HCT116 (cell line): Measurements from ENCODE around the gene EIF3B. TPM values are rescaled to one million over a fixed set of nuclear protein-coding genes. Genes with fewer than 3 reads are reported as not detected.
"Not testable (repeated sequence)": the region's sequence is repeated elsewhere in the genome, so short reads cannot be mapped to it uniquely, and the experiment has no call there.

Experiments used
- ATAC-seq: fragments of 200-7000 bp; cut with Tn5 transposase; 2 replicates; pipeline ENCODE4 v1.9.1; 2020; ENCODE audit warnings: mild to moderate bottlenecking, moderate library complexity
- BruUV-seq: library from RNA; stranded (reverse); fragments of 400-500 nt; replicated peaks from 2 replicates; lab custom pipeline; 2021; lab: Mats Ljungman, UMichigan
- CTCF ChIA-PET: fragments of 300-600 bp; sonication (Branson Sonifier 250); formaldehyde crosslinking; loops from one replicate; lab custom pipeline; 2021; ENCODE audit warnings: antibody characterized with exemption; lab: Charles Lee
- POLR2A ChIA-PET: fragments of 300-600, 350-600 bp; sonication (Branson Sonifier 250); formaldehyde crosslinking; loops from one replicate; lab custom pipeline; 2021; ENCODE audit warnings: antibody characterized with exemption; lab: Charles Lee
- RAD21 ChIA-PET, 2 experiments: fragments of 300-600 bp; sonication (Branson Sonifier 250); formaldehyde crosslinking; loops; one replicate each; lab custom pipeline; 2023; ENCODE audit warnings: low total read pairs in 2 of 2; ENCODE audit not compliant: uncharacterized antibody in 2 of 2, unreplicated experiment in 2 of 2, low non-redundant PET in 1 of 2; lab: Charles Lee
- DNase-seq: peaks from one replicate; pipeline ENCODE4 v3.0.0-alpha.2; 2010; ENCODE audit warnings: low read depth, low spot score
- H2AFZ ChIP-seq: fragments of 200-600 bp; shearing (Covaris generic), sonication (generic); 2 replicates; pipeline ENCODE4 v1.6.1; 2017; ENCODE audit warnings: low read depth, mixed run types, mixed read lengths, antibody characterized with exemption, low read length; ENCODE audit not compliant: poor library complexity, severe bottlenecking
- H3K27ac ChIP-seq: 2 replicates; pipeline ENCODE4 v1.5.1; 2012; ENCODE audit warnings: low read depth, low read length
- H3K27me3 ChIP-seq: fragments of 200-600 bp; sonication (generic); 2 replicates; pipeline ENCODE4 v1.6.1; 2016; ENCODE audit warnings: mixed run types, low read length, mixed read lengths; ENCODE audit not compliant: insufficient read depth
- H3K36me3 ChIP-seq, 2 experiments: fragments of 200-500 bp in 1 of 2; fragments of 200-600 bp in 1 of 2; sonication (Bioruptor generic) in 1 of 2; sonication (generic) in 1 of 2; 2 replicates each; pipeline versions ENCODE4 v1.5.1 to v1.6.1; 2014 to 2016; ENCODE audit warnings: low read length in 2 of 2, inconsistent platforms in 1 of 2, mixed read lengths in 1 of 2, mixed run types in 1 of 2; ENCODE audit not compliant: insufficient read depth in 2 of 2, control insufficient read depth in 1 of 2
- H3K4me1 ChIP-seq, 2 experiments: fragments of 200-600 bp in 1 of 2; sonication (generic) in 1 of 2; 2 replicates each; pipeline versions ENCODE4 v1.5.1 to v1.6.1; 2012 to 2017; ENCODE audit warnings: low read length in 2 of 2, inconsistent platforms in 1 of 2, mild to moderate bottlenecking in 1 of 2, mixed read lengths in 1 of 2, mixed run types in 1 of 2, moderate library complexity in 1 of 2; ENCODE audit not compliant: insufficient read depth in 2 of 2, control insufficient read depth in 1 of 2
- H3K4me2 ChIP-seq: fragments of 200-600 bp; sonication (generic); 2 replicates; pipeline ENCODE4 v1.6.1; 2017; ENCODE audit warnings: mixed run types, low read length, mixed read lengths
- H3K4me3 ChIP-seq, 2 experiments: fragments of 200-600 bp in 1 of 2; sonication (generic) in 1 of 2; replicated peaks in 1 of 2; 2 replicates each; pipeline ENCODE4 v1.5.1; 2011 to 2016; ENCODE audit warnings: low read length in 2 of 2, control low read depth in 1 of 2, low read depth in 1 of 2, mild to moderate bottlenecking in 1 of 2, mixed read lengths in 1 of 2, mixed run types in 1 of 2
- H3K79me2 ChIP-seq: fragments of 200-600 bp; sonication (generic); 2 replicates; pipeline ENCODE4 v1.6.1; 2017; ENCODE audit warnings: mild to moderate bottlenecking, mixed run types, low read length, moderate library complexity, mixed read lengths; ENCODE audit not compliant: insufficient read depth
- H3K9ac ChIP-seq: fragments of 200-600 bp; sonication (generic); 2 replicates; pipeline ENCODE4 v1.6.1; 2016; ENCODE audit warnings: low read length, mixed read lengths
- H3K9me2 ChIP-seq: fragments of 200-600 bp; sonication (generic), shearing (Covaris generic); 2 replicates; pipeline ENCODE4 v1.6.1; 2017; ENCODE audit warnings: mixed run types, mild to moderate bottlenecking, moderate library complexity; ENCODE audit not compliant: insufficient read depth
- H3K9me3 ChIP-seq, 2 experiments: fragments of 200-500 bp in 1 of 2; fragments of 200-600 bp in 1 of 2; sonication (Bioruptor generic) in 1 of 2; sonication (generic) in 1 of 2; 2 replicates each; pipeline ENCODE4 v1.6.1; 2014 to 2017; ENCODE audit warnings: low read length in 2 of 2, mixed read lengths in 2 of 2, inconsistent platforms in 1 of 2, low read depth in 1 of 2, mild to moderate bottlenecking in 1 of 2, mixed run types in 1 of 2, moderate library complexity in 1 of 2; ENCODE audit not compliant: control insufficient read depth in 1 of 2, insufficient read depth in 1 of 2
- H4K20me1 ChIP-seq: fragments of 200-600 bp; sonication (generic), shearing (Covaris generic); 2 replicates; pipeline ENCODE4 v1.6.1; 2017; ENCODE audit warnings: mixed run types, mild to moderate bottlenecking, moderate library complexity; ENCODE audit not compliant: insufficient read depth
- CEBPB ChIP-seq: IDR thresholded peaks from 2 replicates; pipeline ENCODE4 v1.6.1; 2012; ENCODE audit warnings: low read depth
- EGR1 ChIP-seq: IDR thresholded peaks from 2 replicates; pipeline ENCODE4 v1.6.1; 2012; ENCODE audit warnings: low read depth
- EZH2phosphoT487 ChIP-seq: fragments of 200-600 bp; IDR thresholded peaks from 2 replicates; pipeline ENCODE4 v1.6.1; 2018; ENCODE audit warnings: antibody characterized with exemption, borderline replicate concordance
- FOSL1 ChIP-seq: IDR thresholded peaks from 2 replicates; pipeline ENCODE4 v1.6.1; 2012; ENCODE audit warnings: low read depth
- JUND ChIP-seq: IDR thresholded peaks from 2 replicates; pipeline ENCODE4 v1.6.1; 2012
- POLR2A ChIP-seq: IDR thresholded peaks from 2 replicates; pipeline ENCODE4 v1.7.0; 2011; ENCODE audit warnings: borderline replicate concordance; ENCODE audit not compliant: insufficient read depth, insufficient read length; ENCODE audit errors: extremely low read depth
- RAD21 ChIP-seq: IDR thresholded peaks from 2 replicates; pipeline ENCODE4 v1.6.1; 2012; ENCODE audit warnings: low read depth, mild to moderate bottlenecking
- SIN3A ChIP-seq: IDR thresholded peaks from 2 replicates; pipeline ENCODE4 v1.6.1; 2012; ENCODE audit warnings: low read depth
- SP1 ChIP-seq: IDR thresholded peaks from 2 replicates; pipeline ENCODE4 v1.6.1; 2012; ENCODE audit warnings: low read depth
- TCF7L2 ChIP-seq: IDR thresholded peaks from 2 replicates; pipeline ENCODE4 v1.7.0; 2011; ENCODE audit warnings: borderline replicate concordance, inconsistent platforms; ENCODE audit not compliant: insufficient read depth, insufficient read length; ENCODE audit errors: extremely low read depth
- YY1 ChIP-seq: IDR thresholded peaks from 2 replicates; pipeline ENCODE4 v1.6.1; 2011; ENCODE audit warnings: low read length, low read depth, moderate library complexity, mild to moderate bottlenecking; ENCODE audit not compliant: insufficient replicate concordance; ENCODE audit errors: extremely low read depth
- ZFX ChIP-seq: fragments of 450-650 bp; IDR thresholded peaks from 2 replicates; pipeline ENCODE4 v1.6.1; 2017
- ZNF274 ChIP-seq: fragments of 200-500 bp; sonication (Bioruptor generic); IDR thresholded peaks from 2 replicates; pipeline ENCODE4 v1.6.1; 2014; ENCODE audit warnings: mild to moderate bottlenecking, low read depth, low read length, inconsistent platforms
- intact Hi-C: fragments of 100-400 bp; cut with micrococcal nuclease; formaldehyde crosslinking; loops from 2 replicates; pipeline ENCODE4 v1.10.0; 2022
- total RNA-seq: library from RNA; stranded (reverse); gene quantifications from one replicate; pipeline ENCODE4 v1.2.1, GENCODE V29; 2021; ENCODE audit not compliant: unreplicated experiment
- TF ChIP-seq, protein P1 (sequence below), 3 experiments: fragments of 200-600 bp in 1 of 3; sonication (generic) in 1 of 3; IDR thresholded peaks in 2 of 3; conservative IDR thresholded peaks in 1 of 3; 2 replicates each; pipeline ENCODE4 v1.5.1; 2012 to 2017; ENCODE audit warnings: low read depth in 2 of 3, low read length in 2 of 3, antibody characterized with exemption in 1 of 3, borderline replicate concordance in 1 of 3, control low read depth in 1 of 3, mild to moderate bottlenecking in 1 of 3, mixed read lengths in 1 of 3, mixed run types in 1 of 3, moderate library complexity in 1 of 3; ENCODE audit not compliant: insufficient read depth in 1 of 3
- TF ChIP-seq, protein P2 (sequence below): IDR thresholded peaks from 2 replicates; pipeline ENCODE4 v1.6.1; 2012
- TF ChIP-seq, protein P3 (sequence below): IDR thresholded peaks from 2 replicates; pipeline ENCODE4 v1.6.1; 2012
- TF ChIP-seq, protein P4 (sequence below): IDR thresholded peaks from 2 replicates; pipeline ENCODE4 v1.6.1; 2011; ENCODE audit warnings: mild to moderate bottlenecking, low read length, moderate library complexity; ENCODE audit not compliant: insufficient replicate concordance; ENCODE audit errors: extremely low read depth

Gene EIF3B
- total RNA-seq, 1 experiment from 2014 or later = 324 TPM

DNA sequence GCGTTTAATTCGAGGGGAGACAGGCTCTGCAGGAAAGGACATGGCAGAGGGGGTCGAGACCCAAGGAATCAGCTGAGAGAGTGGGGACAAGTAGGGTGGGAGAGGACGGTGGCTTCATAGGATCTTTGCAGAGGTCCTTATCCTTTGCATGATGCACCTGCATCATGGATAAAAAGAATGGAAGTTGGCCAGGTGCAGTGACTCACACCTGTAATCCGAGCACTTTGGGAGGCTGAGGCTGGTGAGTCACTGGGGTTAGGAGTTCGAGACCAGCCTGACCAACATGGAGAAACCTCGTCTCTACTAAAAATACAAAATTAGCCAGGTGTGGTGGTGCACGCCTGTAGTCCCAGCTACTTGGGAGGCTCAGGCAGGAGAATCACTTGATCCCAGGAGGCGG, 31.5 kb downstream of the EIF3B start:
- RAD21 ChIA-PET = not testable (repeated sequence)
- TF ChIP-seq JUND (peak; percentile 77), FOSL1 (peak; percentile 78)
- TF ChIP-seq, all 23 proteins: peak for 2; not testable (repeated sequence) for 21
- H3K79me2 ChIP-seq, intact Hi-C loops, H3K4me3 ChIP-seq, H3K9ac ChIP-seq, H3K9me3 ChIP-seq, POLR2A ChIA-PET, H3K36me3 ChIP-seq, H3K9me2 ChIP-seq, H3K27me3 ChIP-seq, H3K4me1 ChIP-seq, H4K20me1 ChIP-seq, H2AFZ ChIP-seq, H3K27ac ChIP-seq, CTCF ChIA-PET, BruUV-seq: not testable (repeated sequence)
- peak overlapping the region; percentile 47 for H3K4me2 ChIP-seq
- DNase-seq = peak; percentile 27
- ATAC-seq = peak; percentile 61

DNA sequence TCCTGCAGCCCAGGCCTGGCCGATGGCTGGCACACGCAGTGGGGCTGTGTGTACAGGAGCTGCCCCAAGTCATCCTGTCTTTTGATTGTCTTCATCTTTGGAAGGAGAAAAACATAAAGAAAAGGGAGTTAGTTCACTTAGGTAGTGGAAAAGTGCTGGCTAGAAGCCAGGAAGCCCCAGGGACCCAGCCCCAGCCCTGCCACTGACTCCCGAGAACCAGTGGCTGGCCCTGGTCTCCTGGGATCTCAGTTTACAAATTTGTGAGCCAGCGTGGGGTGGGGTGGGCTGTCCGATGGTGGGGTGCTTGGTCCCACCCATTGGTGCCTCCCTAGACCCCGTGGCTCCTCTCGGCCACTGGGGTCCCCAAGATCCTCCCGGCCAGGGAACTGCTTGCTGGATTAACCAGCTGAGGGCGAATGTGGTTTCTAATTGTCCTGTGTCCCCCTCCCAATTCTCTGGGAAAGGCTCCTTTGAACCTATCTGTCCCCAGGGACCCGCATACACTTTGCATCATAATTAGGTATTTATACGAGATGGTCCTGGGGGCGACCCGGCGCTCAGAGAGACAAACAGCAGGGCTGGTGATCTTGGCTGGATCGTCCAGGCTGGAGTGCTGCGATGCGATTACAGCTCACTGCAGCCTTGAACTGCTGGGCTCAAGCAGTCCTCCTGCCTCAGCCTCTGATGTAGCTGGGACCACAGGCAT, 32.5 kb downstream of the EIF3B start:
- H4K20me1 ChIP-seq = no peaks in the 10 kb centered on the region
- H3K9ac ChIP-seq = no peak overlapping the region
- no peak overlapping the region for H3K4me2 ChIP-seq
- H3K9me2 ChIP-seq = no peaks in the 10 kb centered on the region
- no peak for DNase-seq
- H3K27ac ChIP-seq = no peak overlapping the region
- H2AFZ ChIP-seq = no peak overlapping the region
- RAD21 ChIA-PET = no interaction called here
- no peak for ATAC-seq
- BruUV-seq = no TSS peak
- CTCF ChIA-PET = interaction anchor here (0.5 kb wide), 1 partner anchor 168 kb away, joined by 4 read pairs; the partner anchor contains the start of gene BRAT1
- no peak overlapping the region for H3K4me3 ChIP-seq
- no peaks in the 10 kb centered on the region for H3K36me3 ChIP-seq
- no peaks in the 10 kb centered on the region for H3K27me3 ChIP-seq
- POLR2A ChIA-PET = no interaction called here
- intact Hi-C loops = no loop called here
- H3K4me1 ChIP-seq = peaks cover 3 to 6% of the 10 kb centered on the region in 2 experiments
- no peaks in the 10 kb centered on the region for H3K9me3 ChIP-seq
- H3K79me2 ChIP-seq = no peaks in the 10 kb centered on the region
- TF ChIP-seq CEBPB (no peak), ZNF274 (no peak), RAD21 (no peak), JUND (no peak), ZFX (no peak), EGR1 (no peak), SP1 (no peak), YY1 (no peak), SIN3A (no peak), EZH2phosphoT487 (no peak), POLR2A (no peak), TCF7L2 (no peak)
- TF ChIP-seq, protein P1, sequence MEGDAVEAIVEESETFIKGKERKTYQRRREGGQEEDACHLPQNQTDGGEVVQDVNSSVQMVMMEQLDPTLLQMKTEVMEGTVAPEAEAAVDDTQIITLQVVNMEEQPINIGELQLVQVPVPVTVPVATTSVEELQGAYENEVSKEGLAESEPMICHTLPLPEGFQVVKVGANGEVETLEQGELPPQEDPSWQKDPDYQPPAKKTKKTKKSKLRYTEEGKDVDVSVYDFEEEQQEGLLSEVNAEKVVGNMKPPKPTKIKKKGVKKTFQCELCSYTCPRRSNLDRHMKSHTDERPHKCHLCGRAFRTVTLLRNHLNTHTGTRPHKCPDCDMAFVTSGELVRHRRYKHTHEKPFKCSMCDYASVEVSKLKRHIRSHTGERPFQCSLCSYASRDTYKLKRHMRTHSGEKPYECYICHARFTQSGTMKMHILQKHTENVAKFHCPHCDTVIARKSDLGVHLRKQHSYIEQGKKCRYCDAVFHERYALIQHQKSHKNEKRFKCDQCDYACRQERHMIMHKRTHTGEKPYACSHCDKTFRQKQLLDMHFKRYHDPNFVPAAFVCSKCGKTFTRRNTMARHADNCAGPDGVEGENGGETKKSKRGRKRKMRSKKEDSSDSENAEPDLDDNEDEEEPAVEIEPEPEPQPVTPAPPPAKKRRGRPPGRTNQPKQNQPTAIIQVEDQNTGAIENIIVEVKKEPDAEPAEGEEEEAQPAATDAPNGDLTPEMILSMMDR (IDR thresholded peaks at IDR 0.05 in 2 of 3, conservative IDR thresholded peaks at IDR 0.05 in 1 of 3; ENCODE audit: borderline replicate concordance in 1 of 3, insufficient read depth in 1 of 3, low read depth in 2 of 3, low read length in 2 of 3) = no peak
- TF ChIP-seq, protein P2, sequence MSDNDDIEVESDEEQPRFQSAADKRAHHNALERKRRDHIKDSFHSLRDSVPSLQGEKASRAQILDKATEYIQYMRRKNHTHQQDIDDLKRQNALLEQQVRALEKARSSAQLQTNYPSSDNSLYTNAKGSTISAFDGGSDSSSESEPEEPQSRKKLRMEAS = no peak
- TF ChIP-seq, protein P3, sequence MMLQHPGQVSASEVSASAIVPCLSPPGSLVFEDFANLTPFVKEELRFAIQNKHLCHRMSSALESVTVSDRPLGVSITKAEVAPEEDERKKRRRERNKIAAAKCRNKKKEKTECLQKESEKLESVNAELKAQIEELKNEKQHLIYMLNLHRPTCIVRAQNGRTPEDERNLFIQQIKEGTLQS = no peak
- TF ChIP-seq, protein P4, sequence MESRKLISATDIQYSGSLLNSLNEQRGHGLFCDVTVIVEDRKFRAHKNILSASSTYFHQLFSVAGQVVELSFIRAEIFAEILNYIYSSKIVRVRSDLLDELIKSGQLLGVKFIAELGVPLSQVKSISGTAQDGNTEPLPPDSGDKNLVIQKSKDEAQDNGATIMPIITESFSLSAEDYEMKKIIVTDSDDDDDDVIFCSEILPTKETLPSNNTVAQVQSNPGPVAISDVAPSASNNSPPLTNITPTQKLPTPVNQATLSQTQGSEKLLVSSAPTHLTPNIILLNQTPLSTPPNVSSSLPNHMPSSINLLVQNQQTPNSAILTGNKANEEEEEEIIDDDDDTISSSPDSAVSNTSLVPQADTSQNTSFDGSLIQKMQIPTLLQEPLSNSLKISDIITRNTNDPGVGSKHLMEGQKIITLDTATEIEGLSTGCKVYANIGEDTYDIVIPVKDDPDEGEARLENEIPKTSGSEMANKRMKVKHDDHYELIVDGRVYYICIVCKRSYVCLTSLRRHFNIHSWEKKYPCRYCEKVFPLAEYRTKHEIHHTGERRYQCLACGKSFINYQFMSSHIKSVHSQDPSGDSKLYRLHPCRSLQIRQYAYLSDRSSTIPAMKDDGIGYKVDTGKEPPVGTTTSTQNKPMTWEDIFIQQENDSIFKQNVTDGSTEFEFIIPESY = no peak
